Measurements from ENCODE around the gene PRKAR2B. TPM values are rescaled to one million over a fixed set of nuclear protein-coding genes. Genes with fewer than 3 reads are reported as not detected.

The PRKAR2B gene
- polyA plus RNA-seq, 1 donor from 2014 or later, result 297 TPM

DNA sequence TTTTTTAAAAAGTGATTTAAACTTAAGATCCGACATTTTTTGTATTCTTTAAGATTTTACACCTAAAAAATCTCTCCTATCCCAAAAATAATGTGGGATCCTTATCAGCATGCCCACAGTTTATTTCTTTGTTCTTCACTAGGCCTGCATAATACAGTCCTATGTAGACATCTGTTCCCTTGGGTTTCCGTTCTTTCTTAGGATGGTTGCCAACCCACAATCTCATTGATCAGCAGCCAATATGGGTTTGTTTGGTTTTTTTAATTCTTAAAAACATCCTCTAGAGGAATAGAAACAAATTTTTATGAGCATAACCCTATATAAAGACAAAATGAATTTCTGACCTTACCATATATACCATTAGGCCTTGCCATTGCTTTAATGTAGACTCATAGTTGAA, 115.9 kb downstream of the PRKAR2B start:
- no peaks in the 10 kb centered on the region for H3K9me2 ChIP-seq (ENCODE audit: insufficient read depth, low read length)
- no peak overlapping the region for H3K4me2 ChIP-seq (ENCODE audit: low read length)
- H3K36me3 ChIP-seq (ENCODE audit: insufficient read depth, low read length), result peaks cover 5% of the 10 kb centered on the region
- no peaks in the 10 kb centered on the region for H3K79me2 ChIP-seq (replicated peaks; ENCODE audit: insufficient read depth, low read length)
- H3K27me3 ChIP-seq (ENCODE audit: insufficient read depth, low read depth, low read length), result no peaks in the 10 kb centered on the region
- H3K9ac ChIP-seq (ENCODE audit: low read length), result no peak overlapping the region
- no peaks in the 10 kb centered on the region for H3K9me3 ChIP-seq (ENCODE audit: low read length)
- no peak overlapping the region for H3K27ac ChIP-seq (ENCODE audit: low read length)
- H3K4me3 ChIP-seq (ENCODE audit: low read length), result no peak overlapping the region
- no peak for TF ChIP-seq EZH2 (IDR thresholded peaks at IDR 0.05; ENCODE audit: borderline replicate concordance, insufficient read depth, low read length, poor library complexity, severe bottlenecking)
- TF ChIP-seq RAD21 (conservative IDR thresholded peaks at IDR 0.05), result no peak
- TF ChIP-seq EP300 (conservative IDR thresholded peaks at IDR 0.05; ENCODE audit: poor library complexity, severe bottlenecking), result no peak
- no peak for TF ChIP-seq SMC3 (conservative IDR thresholded peaks at IDR 0.05; ENCODE audit: poor library complexity)
- no peak for TF ChIP-seq POLR2AphosphoS5 (IDR thresholded peaks at IDR 0.05)
- TF ChIP-seq, protein P1, sequence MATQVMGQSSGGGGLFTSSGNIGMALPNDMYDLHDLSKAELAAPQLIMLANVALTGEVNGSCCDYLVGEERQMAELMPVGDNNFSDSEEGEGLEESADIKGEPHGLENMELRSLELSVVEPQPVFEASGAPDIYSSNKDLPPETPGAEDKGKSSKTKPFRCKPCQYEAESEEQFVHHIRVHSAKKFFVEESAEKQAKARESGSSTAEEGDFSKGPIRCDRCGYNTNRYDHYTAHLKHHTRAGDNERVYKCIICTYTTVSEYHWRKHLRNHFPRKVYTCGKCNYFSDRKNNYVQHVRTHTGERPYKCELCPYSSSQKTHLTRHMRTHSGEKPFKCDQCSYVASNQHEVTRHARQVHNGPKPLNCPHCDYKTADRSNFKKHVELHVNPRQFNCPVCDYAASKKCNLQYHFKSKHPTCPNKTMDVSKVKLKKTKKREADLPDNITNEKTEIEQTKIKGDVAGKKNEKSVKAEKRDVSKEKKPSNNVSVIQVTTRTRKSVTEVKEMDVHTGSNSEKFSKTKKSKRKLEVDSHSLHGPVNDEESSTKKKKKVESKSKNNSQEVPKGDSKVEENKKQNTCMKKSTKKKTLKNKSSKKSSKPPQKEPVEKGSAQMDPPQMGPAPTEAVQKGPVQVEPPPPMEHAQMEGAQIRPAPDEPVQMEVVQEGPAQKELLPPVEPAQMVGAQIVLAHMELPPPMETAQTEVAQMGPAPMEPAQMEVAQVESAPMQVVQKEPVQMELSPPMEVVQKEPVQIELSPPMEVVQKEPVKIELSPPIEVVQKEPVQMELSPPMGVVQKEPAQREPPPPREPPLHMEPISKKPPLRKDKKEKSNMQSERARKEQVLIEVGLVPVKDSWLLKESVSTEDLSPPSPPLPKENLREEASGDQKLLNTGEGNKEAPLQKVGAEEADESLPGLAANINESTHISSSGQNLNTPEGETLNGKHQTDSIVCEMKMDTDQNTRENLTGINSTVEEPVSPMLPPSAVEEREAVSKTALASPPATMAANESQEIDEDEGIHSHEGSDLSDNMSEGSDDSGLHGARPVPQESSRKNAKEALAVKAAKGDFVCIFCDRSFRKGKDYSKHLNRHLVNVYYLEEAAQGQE (IDR thresholded peaks at IDR 0.05; ENCODE audit: borderline replicate concordance), result no peak
- TF ChIP-seq, protein P2, sequence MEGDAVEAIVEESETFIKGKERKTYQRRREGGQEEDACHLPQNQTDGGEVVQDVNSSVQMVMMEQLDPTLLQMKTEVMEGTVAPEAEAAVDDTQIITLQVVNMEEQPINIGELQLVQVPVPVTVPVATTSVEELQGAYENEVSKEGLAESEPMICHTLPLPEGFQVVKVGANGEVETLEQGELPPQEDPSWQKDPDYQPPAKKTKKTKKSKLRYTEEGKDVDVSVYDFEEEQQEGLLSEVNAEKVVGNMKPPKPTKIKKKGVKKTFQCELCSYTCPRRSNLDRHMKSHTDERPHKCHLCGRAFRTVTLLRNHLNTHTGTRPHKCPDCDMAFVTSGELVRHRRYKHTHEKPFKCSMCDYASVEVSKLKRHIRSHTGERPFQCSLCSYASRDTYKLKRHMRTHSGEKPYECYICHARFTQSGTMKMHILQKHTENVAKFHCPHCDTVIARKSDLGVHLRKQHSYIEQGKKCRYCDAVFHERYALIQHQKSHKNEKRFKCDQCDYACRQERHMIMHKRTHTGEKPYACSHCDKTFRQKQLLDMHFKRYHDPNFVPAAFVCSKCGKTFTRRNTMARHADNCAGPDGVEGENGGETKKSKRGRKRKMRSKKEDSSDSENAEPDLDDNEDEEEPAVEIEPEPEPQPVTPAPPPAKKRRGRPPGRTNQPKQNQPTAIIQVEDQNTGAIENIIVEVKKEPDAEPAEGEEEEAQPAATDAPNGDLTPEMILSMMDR (IDR thresholded peaks at IDR 0.05; ENCODE audit: poor library complexity, severe bottlenecking), result no peak
- no peak for TF ChIP-seq MXI1 (conservative IDR thresholded peaks at IDR 0.05; ENCODE audit: poor library complexity, severe bottlenecking)
- no peak overlapping the region for H2AFZ ChIP-seq (ENCODE audit: low read depth, low read length)
- H3F3A ChIP-seq (ENCODE audit: insufficient read depth, low read length, poor library complexity, severe bottlenecking), result no peaks in the 10 kb centered on the region
- H4K20me1 ChIP-seq (ENCODE audit: insufficient read depth), result no peaks in the 10 kb centered on the region

DNA sequence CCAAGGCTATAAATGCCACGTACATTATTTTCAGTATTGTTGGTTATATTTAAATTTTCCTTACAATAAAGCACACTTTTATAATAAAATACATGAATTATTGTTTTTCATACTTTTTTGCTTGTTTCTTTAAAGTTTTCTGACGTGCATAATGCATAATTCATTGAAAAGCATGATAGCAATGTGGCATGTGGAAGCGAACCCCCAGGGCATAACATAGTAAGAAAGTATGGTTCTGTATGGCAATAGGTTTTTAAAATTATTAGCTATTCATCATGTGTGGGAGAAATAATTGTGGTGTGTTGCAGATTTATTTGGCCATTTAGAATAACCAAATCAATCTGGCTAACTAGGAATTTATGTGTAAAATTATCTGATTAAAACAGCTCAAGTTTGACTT, 116.9 kb downstream of the PRKAR2B start:
- H4K20me1 ChIP-seq (ENCODE audit: insufficient read depth), result no peaks in the 10 kb centered on the region
- H3K9ac ChIP-seq (ENCODE audit: low read length), result no peak overlapping the region
- no peak overlapping the region for H3K4me3 ChIP-seq (ENCODE audit: low read length)
- H2AFZ ChIP-seq (ENCODE audit: low read depth, low read length), result no peak overlapping the region
- H3K27me3 ChIP-seq (ENCODE audit: insufficient read depth, low read depth, low read length), result no peaks in the 10 kb centered on the region
- H3K27ac ChIP-seq (ENCODE audit: low read length), result no peak overlapping the region
- no peaks in the 10 kb centered on the region for H3K79me2 ChIP-seq (replicated peaks; ENCODE audit: insufficient read depth, low read length)
- TF ChIP-seq EZH2 (IDR thresholded peaks at IDR 0.05; ENCODE audit: borderline replicate concordance, insufficient read depth, low read length, poor library complexity, severe bottlenecking) (no peak), POLR2AphosphoS5 (IDR thresholded peaks at IDR 0.05) (no peak), MXI1 (conservative IDR thresholded peaks at IDR 0.05; ENCODE audit: poor library complexity, severe bottlenecking) (no peak), RAD21 (conservative IDR thresholded peaks at IDR 0.05) (no peak), TAF1 (IDR thresholded peaks at IDR 0.05; ENCODE audit: low read depth) (no peak), EP300 (conservative IDR thresholded peaks at IDR 0.05; ENCODE audit: poor library complexity, severe bottlenecking) (no peak), SMC3 (conservative IDR thresholded peaks at IDR 0.05; ENCODE audit: poor library complexity) (no peak)
- TF ChIP-seq, protein P1 (IDR thresholded peaks at IDR 0.05; ENCODE audit: borderline replicate concordance), result no peak
- TF ChIP-seq, protein P2 (IDR thresholded peaks at IDR 0.05; ENCODE audit: poor library complexity, severe bottlenecking), result no peak
- H3K36me3 ChIP-seq (ENCODE audit: insufficient read depth, low read length), result peaks cover 5% of the 10 kb centered on the region
- no peaks in the 10 kb centered on the region for H3K9me2 ChIP-seq (ENCODE audit: insufficient read depth, low read length)
- no peak overlapping the region for H3K4me2 ChIP-seq (ENCODE audit: low read length)
- no peaks in the 10 kb centered on the region for H3K9me3 ChIP-seq (ENCODE audit: low read length)
- no peaks in the 10 kb centered on the region for H3F3A ChIP-seq (ENCODE audit: insufficient read depth, low read length, poor library complexity, severe bottlenecking)
